HepG2 (cell line): Measurements from ENCODE around the gene RBM45. TPM values are rescaled to one million over a fixed set of nuclear protein-coding genes. Genes with fewer than 3 reads are reported as not detected.

Source experiments
- DZIP1 ChIP-seq: sonication (generic); formaldehyde crosslinking; IDR thresholded peaks from 2 replicates; pipeline ENCODE4 v1.5.0; 2020; ENCODE audit warnings: mild to moderate bottlenecking, missing genetic modification reagents
- GABPB1 ChIP-seq: IDR thresholded peaks from 2 replicates; pipeline ENCODE4 v1.6.1; 2016; ENCODE audit warnings: mild to moderate bottlenecking, missing genetic modification reagents, moderate library complexity, missing compliant biosample characterization
- HES4 ChIP-seq: sonication (generic); formaldehyde crosslinking; IDR thresholded peaks from 2 replicates; pipeline ENCODE4 v1.9.0; 2021; ENCODE audit warnings: mild to moderate bottlenecking, missing genetic modification reagents, borderline replicate concordance
- HNF4A ChIP-seq: sonication (generic); formaldehyde crosslinking; IDR thresholded peaks from 2 replicates; pipeline ENCODE4 v1.4.0; 2020; ENCODE audit warnings: missing genetic modification reagents
- MBNL3 ChIP-seq: fragments of 250-450 bp; sonication (Bioruptor Pico); conservative IDR thresholded peaks from 2 replicates; pipeline ENCODE4 v1.8.0; 2022; ENCODE audit warnings: mild to moderate bottlenecking, inconsistent platforms
- MED8 ChIP-seq: sonication (generic); formaldehyde crosslinking; IDR thresholded peaks from 2 replicates; pipeline ENCODE4 v1.8.1; 2023; ENCODE audit warnings: mild to moderate bottlenecking, missing genetic modification reagents; ENCODE audit not compliant: insufficient replicate concordance
- MTA3 ChIP-seq: sonication (generic); formaldehyde crosslinking; IDR thresholded peaks from 2 replicates; pipeline ENCODE4 v1.4.0; 2020; ENCODE audit warnings: missing genetic modification reagents
- PCBP2 ChIP-seq: fragments of 200-400 bp; formaldehyde crosslinking; optimal IDR thresholded peaks from 2 replicates; pipeline ENCODE3; 2018; ENCODE audit warnings: low read length, low read depth; ENCODE audit not compliant: poor library complexity, severe bottlenecking
- RELA ChIP-seq: sonication (generic); formaldehyde crosslinking; IDR thresholded peaks from 2 replicates; pipeline ENCODE4 v1.4.0; 2020; ENCODE audit warnings: missing genetic modification reagents
- SOX6 ChIP-seq, 2 experiments: fragments of 450-650 bp in 1 of 2; sonication (generic) in 1 of 2; formaldehyde crosslinking in 1 of 2; IDR thresholded peaks; 2 replicates each; pipeline versions ENCODE4 v1.4.0 to v1.6.1; 2017 to 2020; ENCODE audit warnings: antibody characterized with exemption in 1 of 2, mild to moderate bottlenecking in 1 of 2, missing genetic modification reagents in 1 of 2
- XRCC5 ChIP-seq: fragments of 200-400 bp; formaldehyde crosslinking; optimal IDR thresholded peaks from 2 replicates; pipeline ENCODE3; 2017; ENCODE audit warnings: mild to moderate bottlenecking, low read length
- YY1 ChIP-seq: IDR thresholded peaks from 2 replicates; pipeline ENCODE4 v1.6.1; 2011; ENCODE audit warnings: low read length, low read depth, moderate library complexity, mild to moderate bottlenecking; ENCODE audit not compliant: insufficient read depth, insufficient replicate concordance
- ZBTB20 ChIP-seq: sonication (generic); formaldehyde crosslinking; IDR thresholded peaks from 2 replicates; pipeline ENCODE4 v1.8.1; 2023; ENCODE audit warnings: missing genetic modification reagents, low read depth, mild to moderate bottlenecking, borderline replicate concordance
- ZNF136 ChIP-seq: sonication (generic); formaldehyde crosslinking; IDR thresholded peaks from 2 replicates; pipeline ENCODE4 v1.8.1; 2022; ENCODE audit warnings: low read depth, mild to moderate bottlenecking, moderate library complexity, missing genetic modification reagents
- ZNF441 ChIP-seq: sonication (generic); formaldehyde crosslinking; IDR thresholded peaks from 2 replicates; pipeline ENCODE4 v1.7.0; 2021; ENCODE audit warnings: missing genetic modification reagents, borderline replicate concordance
- ZNF550 ChIP-seq: sonication (generic); formaldehyde crosslinking; IDR thresholded peaks from 2 replicates; pipeline ENCODE4 v1.4.0; 2020; ENCODE audit warnings: mild to moderate bottlenecking, missing genetic modification reagents, borderline replicate concordance
- ZNF576 ChIP-seq: sonication (generic); formaldehyde crosslinking; IDR thresholded peaks from 2 replicates; pipeline ENCODE4 v1.4.0; 2020; ENCODE audit warnings: mild to moderate bottlenecking, missing genetic modification reagents
- ZNF605 ChIP-seq: sonication (generic); formaldehyde crosslinking; IDR thresholded peaks from 2 replicates; pipeline ENCODE4 v1.8.0; 2022; ENCODE audit warnings: mild to moderate bottlenecking, missing genetic modification reagents
- ZNF609 ChIP-seq: sonication (generic); formaldehyde crosslinking; IDR thresholded peaks from 2 replicates; pipeline ENCODE4 v1.4.0; 2020; ENCODE audit warnings: mild to moderate bottlenecking, missing genetic modification reagents, borderline replicate concordance
- ZNF850 ChIP-seq: sonication (generic); formaldehyde crosslinking; conservative IDR thresholded peaks from 2 replicates; pipeline ENCODE4 v1.9.0; 2021; ENCODE audit warnings: mild to moderate bottlenecking, missing genetic modification reagents
- polyA plus RNA-seq, 8 experiments: library from polyadenylated mRNA; depleted of rRNA in 3 of 8; stranded (reverse) in 7 of 8; unstranded in 1 of 8; fragments of >200 nt; fragmentation: Illumina TruSeq in 4 of 8; extraction: Trizol in 4 of 8; gene quantifications; 2 replicates each; pipeline versions ENCODE4 v1.2.1 to v1.2.3, GENCODE V29; 2011 to 2016; ENCODE audit warnings: low read depth in 4 of 8, missing spikeins in 1 of 8, mixed read lengths in 1 of 8; ENCODE audit not compliant: insufficient read depth in 1 of 8
- total RNA-seq, 5 experiments: library from RNA; depleted of rRNA; stranded (reverse); fragments of >200 nt; fragmentation: Illumina TruSeq; extraction: Trizol; gene quantifications; 2 replicates each; pipeline ENCODE4 v1.2.3, GENCODE V29; 2016; ENCODE audit warnings: low read depth in 1 of 5

The RBM45 gene
- total and polyA plus RNA-seq, 2 of the 13 experiments (the other 11 are each of a cell fraction or from before 2014, with no cell fraction given), result 5.7 to 25.2 TPM

GRCh38 chr2:178072383-178073301 lies 39.6 kb upstream of the RBM45 start, which contains the start of gene PDE11A (continued):
- TF ChIP-seq DZIP1, result no peak
- TF ChIP-seq SOX6 (IDR thresholded peaks at IDR 0.05), result no peak
- TF ChIP-seq SOX6 (CRISPR knock-in tag; IDR thresholded peaks at IDR 0.05), result peak; percentile 58
- TF ChIP-seq YY1, result no peak
- TF ChIP-seq MED8 (CRISPR knock-in tag), result no peak
- TF ChIP-seq GABPB1 (CRISPR knock-in tag), result peak; percentile 89
- TF ChIP-seq ZNF136, result no peak
- TF ChIP-seq ZNF605, result peak; percentile 93
- TF ChIP-seq RELA (CRISPR knock-in tag), result peak; percentile 66; the same call in 1 of the 2 replicates
- TF ChIP-seq ZNF550 (CRISPR knock-in tag), result 0 out of 2 replicates have a peak, but pooled peaks have one; percentile 78
- TF ChIP-seq PCBP2, result no peak
- peak; percentile 95 for TF ChIP-seq XRCC5
- no peak for TF ChIP-seq HES4 (CRISPR knock-in tag)
- no peak for TF ChIP-seq ZNF850 (CRISPR knock-in tag)
- no peak for TF ChIP-seq ZBTB20
- TF ChIP-seq MTA3 (CRISPR knock-in tag), result no peak
- no peak for TF ChIP-seq ZNF576 (CRISPR knock-in tag)
- peak; percentile 81 for TF ChIP-seq ZNF441
- peak; percentile 67; the same call in 1 of the 2 replicates for TF ChIP-seq ZNF609 (CRISPR knock-in tag)
- peak; percentile 94 for TF ChIP-seq HNF4A
- TF ChIP-seq MBNL3 (CRISPR knock-in tag), result no peak
